Neural crest cell (in vitro differentiated cells): ENCODE results near the gene RGS7. TPM values are rescaled to one million over a fixed set of nuclear protein-coding genes. Genes with fewer than 3 reads are reported as not detected.
"Not testable (repeated sequence)": the region's sequence is repeated elsewhere in the genome, so short reads cannot be mapped to it uniquely, and the experiment has no call there.

Experiments
- DNase-seq: peaks from one replicate; pipeline ENCODE4 v3.0.0; 2021; ENCODE audit warnings: low read depth, mixed read lengths, low spot score
- H3K27ac Mint-ChIP-seq: one replicate; pipeline ENCODE4 v1.8.0; 2021; ENCODE audit warnings: mild to moderate bottlenecking, mixed read lengths; ENCODE audit not compliant: unreplicated experiment
- H3K27me3 Mint-ChIP-seq: 2 replicates; pipeline ENCODE4 v1.8.0; 2021; ENCODE audit warnings: low read depth, mild to moderate bottlenecking, mixed read lengths
- H3K36me3 Mint-ChIP-seq: 2 replicates; pipeline ENCODE4 v1.8.0; 2021; ENCODE audit warnings: low read depth, mild to moderate bottlenecking, mixed read lengths
- H3K4me1 Mint-ChIP-seq: 2 replicates; pipeline ENCODE4 v1.8.0; 2021; ENCODE audit warnings: mixed read lengths
- H3K4me3 Mint-ChIP-seq: one replicate; pipeline ENCODE4 v1.8.0; 2021; ENCODE audit warnings: mild to moderate bottlenecking, mixed read lengths
- H3K9me3 Mint-ChIP-seq: 2 replicates; pipeline ENCODE4 v1.8.0; 2021; ENCODE audit warnings: mixed read lengths
- CTCF ChIP-seq: fragments of 200-600 bp; sonication (generic); conservative IDR thresholded peaks from 2 replicates; pipeline ENCODE4 v1.5.0; 2021; ENCODE audit warnings: antibody characterized with exemption, mild to moderate bottlenecking
- total RNA-seq: library from RNA; stranded (reverse); gene quantifications from 2 replicates; pipeline ENCODE4 v1.2.1, GENCODE V29; 2021

Gene RGS7
- total RNA-seq, 1 donor from 2014 or later = 0.65 TPM

- Mint-ChIP-seq H3K27ac (no peak overlapping the region), H3K27me3 (no peaks in the 10 kb centered on the region), H3K9me3 (no peaks in the 10 kb centered on the region), H3K36me3 (no peaks in the 10 kb centered on the region), H3K4me1 (no peaks in the 10 kb centered on the region), H3K4me3 (no peak overlapping the region)
- DNase-seq = no peak
- TF ChIP-seq CTCF = no peak
Observed at GRCh38 chr1:241145881-241146280, 211.1 kb downstream of the RGS7 start.

GRCh38 chr1:241143765-241144442 lies 213.1 kb downstream of the RGS7 start:
- Mint-ChIP-seq H3K27ac (no peak overlapping the region), H3K4me1 (no peaks in the 10 kb centered on the region), H3K9me3 (no peaks in the 10 kb centered on the region), H3K36me3 (no peaks in the 10 kb centered on the region), H3K4me3 (no peak overlapping the region), H3K27me3 (peaks cover 6% of the 10 kb centered on the region)
- TF ChIP-seq CTCF = no peak
- no peak for DNase-seq

DNA sequence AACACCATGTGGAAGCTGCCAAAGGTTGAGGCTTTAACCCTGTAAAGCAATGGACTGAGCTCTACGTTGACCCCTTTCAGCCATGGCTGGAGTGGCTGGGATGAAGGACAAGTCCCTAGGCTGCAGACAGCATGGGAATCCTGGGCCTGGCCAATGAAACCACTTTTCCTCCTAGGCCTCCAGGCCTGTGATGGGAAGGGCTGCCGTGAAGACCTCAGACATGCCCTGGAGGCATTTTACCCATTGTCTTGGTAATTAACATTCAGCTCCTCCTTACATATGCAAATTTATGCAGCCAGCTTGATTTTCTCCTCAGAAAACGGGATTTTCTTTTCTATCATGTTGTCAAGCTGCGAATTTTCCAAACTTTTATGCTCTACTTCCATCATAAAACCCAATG lies 214.5 kb downstream of the RGS7 start:
- peaks cover 6% of the 10 kb centered on the region for H3K27me3 Mint-ChIP-seq
- H3K4me3 Mint-ChIP-seq = no peak overlapping the region
- no peak for DNase-seq
- H3K27ac Mint-ChIP-seq = no peak overlapping the region
- H3K4me1 Mint-ChIP-seq = no peaks in the 10 kb centered on the region
- no peak for TF ChIP-seq CTCF
- H3K9me3 Mint-ChIP-seq = no peaks in the 10 kb centered on the region
- no peaks in the 10 kb centered on the region for H3K36me3 Mint-ChIP-seq

DNA sequence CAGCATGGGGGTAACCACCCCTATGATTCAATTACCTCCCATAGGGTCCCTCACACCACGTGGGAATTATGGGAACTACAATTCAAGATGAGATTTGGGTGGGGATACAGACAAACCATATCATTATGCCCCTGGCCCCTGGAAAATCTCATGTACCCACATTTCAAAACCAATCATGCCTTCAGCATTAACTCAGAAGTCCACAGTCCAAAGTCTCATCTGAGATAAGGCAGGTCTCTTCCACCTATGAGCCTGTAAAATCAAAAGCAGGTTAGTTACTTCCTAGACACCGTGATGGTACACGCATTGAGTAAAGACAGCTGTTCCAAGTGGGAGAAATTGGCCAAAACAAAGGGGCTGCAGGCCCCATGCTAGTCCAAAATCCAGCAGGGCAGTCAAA lies 215.4 kb downstream of the RGS7 start:
- H3K27ac Mint-ChIP-seq, H3K4me3 Mint-ChIP-seq, H3K36me3 Mint-ChIP-seq, H3K27me3 Mint-ChIP-seq, H3K9me3 Mint-ChIP-seq, DNase-seq, H3K4me1 Mint-ChIP-seq: not testable (repeated sequence)

GRCh38 chr1:241140670-241141069 lies 216.3 kb downstream of the RGS7 start:
- no peaks in the 10 kb centered on the region for H3K4me1 Mint-ChIP-seq
- no peak overlapping the region for H3K27ac Mint-ChIP-seq
- TF ChIP-seq CTCF = no peak
- H3K9me3 Mint-ChIP-seq = no peaks in the 10 kb centered on the region
- no peak overlapping the region for H3K4me3 Mint-ChIP-seq
- no peak for DNase-seq
- H3K36me3 Mint-ChIP-seq = no peaks in the 10 kb centered on the region
- H3K27me3 Mint-ChIP-seq = peaks cover 6% of the 10 kb centered on the region

- H3K9me3 Mint-ChIP-seq = peaks cover 2% of the 10 kb centered on the region
- no peaks in the 10 kb centered on the region for H3K4me1 Mint-ChIP-seq
- no peaks in the 10 kb centered on the region for H3K36me3 Mint-ChIP-seq
Observed at GRCh38 chr1:241139047-241139446, 218.0 kb downstream of the RGS7 start.

More at GRCh38 chr1:241139047-241139446, 218.0 kb downstream of the RGS7 start:
- Mint-ChIP-seq H3K27me3 (peaks cover 6% of the 10 kb centered on the region), H3K4me3 (no peak overlapping the region), H3K27ac (no peak overlapping the region)
- no peak for TF ChIP-seq CTCF
- DNase-seq = no peak
